Testis (tissue), 3 donors: Measurements from ENCODE around the gene CABP4. TPM values are rescaled to one million over a fixed set of nuclear protein-coding genes. Genes with fewer than 3 reads are reported as not detected.

ENCODE experiments used
- DNase-seq: peaks from one replicate; pipeline ENCODE4 v3.0.0-alpha.2; 2019
- H3K27ac ChIP-seq, 2 donors: fragments of 200-600 bp; sonication (generic); one replicate each; pipeline ENCODE4 v1.5.1; 2019
- H3K27me3 ChIP-seq: fragments of 200-600 bp; sonication (generic); one replicate; pipeline ENCODE4 v1.5.1; 2019
- H3K36me3 ChIP-seq: fragments of 200-600 bp; sonication (generic); one replicate; pipeline ENCODE4 v1.5.1; 2017; ENCODE audit warnings: low read depth; ENCODE audit errors: missing control alignments
- H3K4me1 ChIP-seq: fragments of 200-600 bp; sonication (generic); one replicate; pipeline ENCODE4 v1.5.1; 2019
- H3K4me3 ChIP-seq, 2 donors: fragments of 200-600 bp; sonication (generic); one replicate each; pipeline ENCODE4 v1.5.1; 2017 to 2019
- H3K9me3 ChIP-seq: fragments of 200-600 bp; sonication (generic); one replicate; pipeline ENCODE4 v1.5.1; 2017
- CTCF ChIP-seq, 3 experiments: fragments of 450-650 bp in 2 of 3; fragments of 200-600 bp in 1 of 3; sonication (generic) in 1 of 3; IDR thresholded peaks; one replicate each; pipeline ENCODE4 v1.5.1; 2016 to 2019; ENCODE audit warnings: antibody characterized with exemption in 3 of 3, mild to moderate bottlenecking in 2 of 3, moderate library complexity in 1 of 3
- POLR2A ChIP-seq: fragments of 450-650 bp; IDR thresholded peaks from one replicate; pipeline ENCODE4 v1.6.1; 2017; ENCODE audit warnings: antibody characterized with exemption, mild to moderate bottlenecking, moderate library complexity
- WGBS, 2 donors: methylation state at CpG; one replicate each; pipeline ENCODE4 v1.1.5; 2018; 5-methylcytosine and 5-hydroxymethylcytosine counted together
- intact Hi-C: fragments of 100-400 bp; cut with DNase I; formaldehyde crosslinking; loops from one replicate; pipeline ENCODE4 v1.15.1; 2023; ENCODE audit warnings: low total_unique reads
- polyA plus RNA-seq: library from polyadenylated mRNA; stranded (reverse); fragments of 350-450 nt; fragmentation: Illumina TruSeq; extraction: RNeasy Lipid Tissue Mini Kit (QIAGEN cat#74804); gene quantifications from one replicate; pipeline ENCODE4 v1.2.3, GENCODE V29; 2014; ENCODE audit warnings: low read depth, low replicate concordance; ENCODE audit not compliant: insufficient read depth
- total RNA-seq, 2 donors: library from RNA; depleted of rRNA; stranded (reverse); fragments of >200 nt; gene quantifications; one replicate each; pipeline ENCODE4 v1.2.3, GENCODE V29; 2016

Gene CABP4
- total and polyA plus RNA-seq, 3 donors from 2014 or later = 0.87 to 1.2 (median 0.98) TPM

GRCh38 chr11:67494371-67495233 lies 39.4 kb downstream of the CABP4 start:
- Histone ChIP-seq H3K4me3 (no peak overlapping the region), H3K27me3 (no peaks in the 10 kb centered on the region), H3K4me1 (no peaks in the 10 kb centered on the region), H3K9me3 (no peaks in the 10 kb centered on the region), H3K36me3 (no peaks in the 10 kb centered on the region), H3K27ac (no peak overlapping the region)
- no peak for DNase-seq
- 59 to 83% methylated on average over 44 to 59 of the region's 59 CpGs for WGBS, 2 donors
- intact Hi-C loops = no loop called here
- TF ChIP-seq POLR2A (no peak), CTCF (IDR thresholded peaks at IDR 0.05) (no peak)

GRCh38 chr11:67495234-67496005 lies 40.3 kb downstream of the CABP4 start:
- 87% methylated on average over 6 to 16 of the region's 16 CpGs for WGBS, 2 donors
- no peaks in the 10 kb centered on the region for H3K4me1 ChIP-seq
- no peak overlapping the region for H3K4me3 ChIP-seq
- TF ChIP-seq CTCF (IDR thresholded peaks at IDR 0.05) (no peak), POLR2A (no peak)
- no peaks in the 10 kb centered on the region for H3K36me3 ChIP-seq
- H3K27me3 ChIP-seq = no peaks in the 10 kb centered on the region
- H3K27ac ChIP-seq = no peak overlapping the region
- H3K9me3 ChIP-seq = no peaks in the 10 kb centered on the region
- intact Hi-C loops = no loop called here
- DNase-seq = no peak

GRCh38 chr11:67496113-67496512 lies 41.0 kb downstream of the CABP4 start:
- H3K27ac ChIP-seq = no peak overlapping the region
- H3K4me3 ChIP-seq = no peak overlapping the region
- WGBS, 2 donors = 82 to 90% methylated on average over 12 of the region's 12 CpGs
- DNase-seq = no peak
- no peaks in the 10 kb centered on the region for H3K36me3 ChIP-seq
- no peak for TF ChIP-seq POLR2A
- TF ChIP-seq CTCF (IDR thresholded peaks at IDR 0.05) = no peak
- H3K4me1 ChIP-seq = no peaks in the 10 kb centered on the region
- intact Hi-C loops = no loop called here
- no peaks in the 10 kb centered on the region for H3K27me3 ChIP-seq
- H3K9me3 ChIP-seq = no peaks in the 10 kb centered on the region

- H3K4me3 ChIP-seq = no peak overlapping the region
- no peak for TF ChIP-seq POLR2A
- TF ChIP-seq CTCF (IDR thresholded peaks at IDR 0.05) = no peak
- H3K27me3 ChIP-seq = no peaks in the 10 kb centered on the region
- H3K27ac ChIP-seq = no peak overlapping the region
- intact Hi-C loops = no loop called here
- H3K4me1 ChIP-seq = no peaks in the 10 kb centered on the region
- H3K36me3 ChIP-seq = no peaks in the 10 kb centered on the region
- no peak for DNase-seq
- 95 to 96% methylated on average over 9 to 21 of the region's 21 CpGs for WGBS, 2 donors
- no peaks in the 10 kb centered on the region for H3K9me3 ChIP-seq
Observed at GRCh38 chr11:67497656-67498291, 42.6 kb downstream of the CABP4 start.
